NCI-H524 treated with DMSO at 0.1 percent for 48 hours (cell line): ENCODE data around the gene RBFOX1.

Source experiments
- DNase-seq: peaks from one replicate; lab custom pipeline; 2025; lab: John Stamatoyannopoulos, UW

The RBFOX1 gene

DNA sequence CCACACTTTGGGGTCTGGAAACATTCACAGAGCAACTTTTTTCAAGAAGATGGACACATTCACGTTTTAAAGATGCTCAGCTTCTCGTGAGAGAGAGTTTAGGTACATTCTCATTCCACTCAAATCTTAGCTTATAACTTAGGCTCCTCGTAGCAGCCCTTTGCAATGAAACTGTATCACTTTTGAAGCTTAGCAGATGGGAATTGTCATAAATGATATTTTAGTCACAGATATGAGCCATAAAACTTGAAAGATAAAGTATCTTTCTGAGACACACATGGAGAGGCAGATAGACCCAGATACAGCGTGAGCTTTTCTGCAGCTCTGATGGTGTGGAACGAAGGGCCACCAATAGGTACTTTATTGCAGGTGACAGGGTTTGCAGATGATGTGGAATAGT lies 41.1 kb downstream of the RBFOX1 start:
- no peak for DNase-seq

- DNase-seq, result no peak
Observed at GRCh38 chr16:7374614-7375174, 42.0 kb downstream of the RBFOX1 start.

DNA sequence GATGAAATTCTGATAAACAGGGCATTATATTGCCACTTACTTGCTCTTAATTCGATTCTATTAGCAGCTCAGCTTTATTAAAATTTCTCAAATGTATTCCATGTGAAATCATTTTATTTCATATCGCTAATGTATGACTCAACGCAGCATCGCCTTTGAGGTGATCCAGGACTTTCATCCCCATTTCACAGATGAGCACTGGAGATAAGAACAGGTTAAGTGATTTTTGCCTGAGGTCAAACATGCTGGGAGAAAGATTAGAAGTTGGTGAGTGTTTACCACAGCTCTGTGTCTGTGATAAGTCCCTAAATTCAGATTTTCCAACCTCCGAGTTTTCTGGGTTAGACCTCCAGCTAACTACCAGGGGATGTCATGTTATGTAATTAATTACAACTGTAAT lies 43.6 kb downstream of the RBFOX1 start:
- no peak for DNase-seq

- no peak for DNase-seq
Observed at GRCh38 chr16:7377231-7377630, 44.6 kb downstream of the RBFOX1 start.

GRCh38 chr16:7378024-7378695 lies 45.5 kb downstream of the RBFOX1 start:
- no peak for DNase-seq

DNA sequence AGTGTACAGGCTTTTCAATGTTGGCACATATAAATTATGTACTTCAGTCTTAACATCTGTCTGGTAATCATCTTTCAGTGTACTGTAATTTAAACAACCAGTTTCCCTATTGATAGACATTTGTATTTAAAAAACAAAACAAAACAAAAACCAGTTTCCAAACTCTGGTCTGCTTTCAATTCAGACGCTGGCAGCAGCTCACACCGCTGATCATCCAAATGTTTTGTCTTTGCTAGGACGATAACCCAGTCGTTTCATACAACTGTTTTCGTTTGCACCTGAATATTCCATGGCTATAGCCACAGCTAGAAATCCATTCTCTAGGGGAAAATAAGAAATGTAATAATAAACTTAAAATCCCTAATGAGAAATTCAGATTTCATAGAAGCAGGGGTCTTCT lies 47.8 kb downstream of the RBFOX1 start:
- no peak for DNase-seq

DNA sequence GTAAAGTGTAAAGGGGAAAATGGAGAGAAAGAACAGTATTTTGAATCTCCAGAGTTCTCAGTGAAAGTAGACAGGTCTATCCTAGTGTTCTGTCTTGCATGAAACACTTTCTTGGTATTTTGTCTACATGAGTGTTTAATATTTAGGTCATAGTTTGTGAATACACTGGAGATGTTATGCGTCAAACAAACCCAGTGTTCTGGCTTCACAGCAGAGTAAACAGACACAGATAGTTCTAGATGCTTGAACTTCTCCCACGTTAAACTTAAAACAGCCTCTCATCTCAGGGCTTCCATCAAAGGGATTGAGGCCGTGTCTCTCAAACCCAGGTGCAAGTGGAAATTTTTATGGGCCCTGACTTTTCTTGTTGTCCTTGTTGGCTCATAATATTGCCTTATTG lies 48.3 kb downstream of the RBFOX1 start:
- no peak for DNase-seq

DNA sequence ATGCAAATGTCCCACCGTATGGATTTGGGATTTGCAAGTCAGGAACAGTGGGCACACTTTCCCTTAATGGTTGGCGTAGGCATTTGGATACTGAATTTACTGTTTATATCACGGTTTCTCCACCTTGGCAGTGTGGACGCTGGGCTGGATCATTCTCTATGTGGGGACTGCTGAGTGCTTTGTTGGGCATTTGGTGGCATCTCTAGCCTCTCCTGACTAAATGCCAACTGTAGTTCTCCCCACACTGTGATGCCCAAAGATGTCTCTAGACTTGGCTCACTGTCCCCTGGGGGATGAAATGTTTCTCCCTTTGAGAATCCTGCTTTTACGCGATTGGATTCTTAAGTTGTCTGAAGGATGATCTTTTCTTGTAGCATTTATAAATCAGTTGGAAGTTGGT lies 49.0 kb downstream of the RBFOX1 start:
- DNase-seq, result no peak

- no peak for DNase-seq
Observed at GRCh38 chr16:7382521-7382920, 49.9 kb downstream of the RBFOX1 start.

DNA sequence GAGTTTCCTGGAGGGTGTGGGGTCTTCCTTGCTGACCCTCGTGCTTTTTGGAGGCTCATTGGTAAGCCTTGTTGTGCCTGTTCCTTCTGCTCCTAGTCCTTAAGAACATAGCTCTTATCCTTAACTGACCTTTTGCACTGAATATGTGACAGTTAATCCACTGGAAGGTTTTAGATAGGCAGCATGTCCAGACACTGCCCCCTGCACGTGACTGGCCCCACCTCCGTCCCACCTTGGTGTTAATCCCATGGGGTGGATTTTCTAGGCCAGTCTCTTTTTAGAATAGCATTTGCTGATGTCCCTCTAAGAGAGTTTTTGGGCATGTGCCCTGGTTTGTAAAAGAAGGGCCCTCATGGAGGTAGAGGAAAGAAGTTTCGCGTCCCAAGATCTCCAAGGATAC lies 58.3 kb downstream of the RBFOX1 start:
- DNase-seq, result no peak

- no peak for DNase-seq
Observed at GRCh38 chr16:7391694-7392093, 59.0 kb downstream of the RBFOX1 start.

- no peak for DNase-seq
Observed at GRCh38 chr16:7392206-7392605, 59.6 kb downstream of the RBFOX1 start.

DNA sequence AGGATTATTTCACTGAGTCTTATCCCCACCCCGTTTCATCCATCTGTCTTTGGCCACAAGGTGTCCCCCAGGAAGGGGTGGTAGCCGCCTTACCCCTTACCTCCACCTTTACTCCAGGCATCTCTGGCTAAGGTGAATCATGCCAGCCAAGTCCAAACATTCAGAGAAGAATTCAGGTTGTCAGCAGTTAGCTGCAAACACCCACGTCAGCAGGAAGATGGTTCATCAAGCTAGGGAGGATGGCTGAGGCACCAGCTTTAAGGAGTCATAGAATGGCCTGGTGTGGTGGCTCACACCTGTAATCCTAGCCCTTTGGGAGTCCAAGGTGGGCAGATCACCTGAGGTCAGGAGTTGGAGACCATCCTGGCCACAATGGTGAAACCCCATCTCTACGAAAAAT lies 61.0 kb downstream of the RBFOX1 start:
- no peak for DNase-seq

DNA sequence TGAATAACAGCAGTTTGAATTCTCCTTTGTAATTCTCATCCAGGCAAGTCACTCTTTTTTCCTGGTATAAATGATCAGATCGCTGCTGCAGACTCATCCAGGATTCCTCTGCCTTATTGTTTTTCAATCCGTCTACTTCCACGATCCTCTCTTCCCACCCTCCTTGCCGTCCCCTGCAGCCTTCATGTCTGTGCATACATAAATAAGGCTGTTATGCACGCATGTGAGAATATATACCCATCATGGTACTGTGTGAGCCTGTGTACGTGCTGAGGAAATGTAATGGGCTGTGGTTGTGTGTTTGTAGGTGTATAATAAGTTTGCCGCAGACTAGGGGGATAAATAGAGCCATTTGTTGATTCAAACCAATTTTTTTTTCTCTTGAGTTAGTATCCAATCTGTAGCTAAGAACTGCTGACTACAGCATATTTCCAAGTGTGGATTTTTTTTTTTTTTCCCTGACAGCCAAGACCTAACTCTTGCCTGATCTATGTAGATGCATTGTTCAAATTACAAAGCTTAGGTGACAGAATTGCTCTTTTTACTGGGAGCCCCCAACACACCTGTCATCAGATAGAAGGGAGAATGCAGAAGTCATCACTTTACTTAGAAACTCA lies 62.2 kb downstream of the RBFOX1 start:
- DNase-seq, result no peak

DNA sequence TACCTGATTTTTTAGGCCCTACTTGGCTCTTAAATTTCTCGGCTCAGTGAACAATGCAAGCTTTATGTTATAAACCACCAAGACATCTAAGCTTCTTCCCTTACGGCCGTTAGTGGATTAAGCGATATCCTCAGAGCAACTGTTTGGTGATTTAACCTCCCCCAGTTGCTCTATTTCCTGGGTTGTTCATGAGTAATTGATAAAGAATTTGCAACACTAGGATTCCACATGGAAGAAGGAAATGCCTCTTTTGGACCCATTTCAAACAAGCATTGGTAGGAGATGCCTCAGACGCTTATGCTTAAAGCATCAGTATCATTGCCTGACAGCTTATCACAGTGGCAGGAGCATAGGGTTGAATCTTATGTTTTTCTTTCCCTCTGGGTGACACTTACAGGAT lies 65.3 kb downstream of the RBFOX1 start:
- no peak for DNase-seq

DNA sequence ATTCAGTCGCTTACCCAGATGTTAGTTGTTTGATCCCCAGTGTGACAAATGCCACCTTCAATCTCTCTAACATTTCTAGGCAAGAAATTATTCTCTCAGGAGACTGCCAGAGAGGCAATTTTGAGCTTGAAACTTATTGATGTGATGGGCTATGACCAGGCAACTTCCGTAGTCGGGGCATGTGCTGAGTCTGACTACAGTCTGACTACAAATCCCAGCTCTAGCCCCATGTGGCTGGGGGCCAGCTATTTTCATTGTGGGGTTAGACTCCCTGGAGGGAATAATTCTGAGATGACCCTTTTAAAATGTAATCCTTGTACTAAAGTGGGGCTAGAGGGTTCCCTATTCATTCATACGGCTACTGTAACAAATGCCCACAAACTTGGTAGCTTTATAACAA lies 65.9 kb downstream of the RBFOX1 start:
- no peak for DNase-seq

DNA sequence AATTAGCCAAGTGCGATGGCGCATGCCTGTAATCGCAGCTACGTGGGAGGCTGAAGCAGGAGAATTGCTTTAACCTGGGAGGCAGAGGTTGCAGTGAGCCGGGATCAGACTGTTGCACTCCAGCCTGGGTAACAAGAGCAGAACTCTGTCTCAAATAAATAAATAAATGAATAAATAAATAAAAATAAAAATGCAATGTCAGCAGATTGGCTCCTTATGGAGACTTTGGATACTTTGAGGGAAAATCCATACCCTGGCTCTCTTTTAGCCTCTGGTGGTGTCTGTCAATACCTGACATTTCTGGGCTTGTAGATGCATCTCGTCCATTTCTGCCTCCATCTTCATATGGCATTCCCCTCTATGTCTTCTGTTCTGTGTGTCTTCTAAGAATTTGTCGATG lies 66.7 kb downstream of the RBFOX1 start:
- no peak for DNase-seq

DNA sequence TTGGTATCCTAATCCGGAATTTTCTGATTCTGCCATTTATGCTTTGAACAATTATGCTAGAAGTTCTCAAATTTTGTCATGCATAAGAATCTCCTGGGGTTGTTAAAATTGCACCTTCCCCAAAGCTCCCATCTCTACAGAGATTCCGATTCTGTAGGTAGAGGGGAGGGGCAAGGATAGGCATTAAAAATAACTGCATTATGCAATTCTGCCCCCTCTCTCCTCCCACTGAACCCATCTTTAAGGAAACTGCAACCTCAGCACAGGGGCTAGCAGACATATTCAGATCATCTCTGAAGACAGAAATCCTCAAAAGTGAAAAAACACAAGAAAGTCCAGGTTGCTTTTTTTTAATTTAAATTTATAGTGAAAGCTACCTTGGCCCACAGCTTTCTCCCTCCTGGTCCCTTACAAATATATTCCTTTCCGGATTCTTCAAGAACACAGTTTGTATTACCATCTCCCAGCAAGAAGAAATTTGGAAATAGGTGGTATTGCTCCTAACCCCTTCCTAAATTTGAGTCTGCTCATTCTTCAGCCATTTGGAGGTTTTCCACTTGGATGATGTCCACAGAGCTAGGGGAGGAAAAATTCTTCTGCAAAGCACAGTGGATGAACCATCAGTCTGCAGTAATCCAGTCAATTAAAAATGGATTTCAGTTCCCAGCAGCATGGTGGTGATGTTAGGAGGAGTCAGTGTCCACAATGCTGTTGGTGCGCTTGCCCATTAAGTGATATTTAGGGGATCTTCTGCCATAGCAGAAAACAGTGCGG lies 67.7 kb downstream of the RBFOX1 start:
- DNase-seq, result no peak

GRCh38 chr16:7404217-7404616 lies 71.6 kb downstream of the RBFOX1 start:
- DNase-seq, result no peak

DNA sequence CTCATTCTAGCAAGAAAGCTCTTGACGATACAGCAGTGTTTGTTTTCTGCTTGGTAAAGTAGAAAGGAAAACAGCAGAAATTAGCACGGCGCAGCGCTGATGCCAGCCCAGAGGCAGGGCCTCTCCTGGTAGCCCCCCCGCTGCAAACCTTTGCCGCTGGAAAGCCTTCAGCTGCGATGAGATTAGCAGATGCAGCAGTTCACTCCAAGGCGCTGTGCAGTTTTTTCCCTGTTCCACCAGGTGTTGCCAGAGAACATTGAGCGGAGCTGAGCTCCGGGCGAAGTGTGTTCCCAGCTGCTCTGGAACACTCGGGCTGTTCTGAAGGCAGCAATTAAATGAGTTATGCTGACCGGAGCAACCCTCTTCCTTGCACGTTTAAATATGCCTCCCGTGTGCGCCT lies 72.5 kb downstream of the RBFOX1 start:
- DNase-seq, result no peak

- no peak for DNase-seq
Observed at GRCh38 chr16:7408700-7409365, 76.2 kb downstream of the RBFOX1 start.

GRCh38 chr16:7419441-7419840 lies 86.8 kb downstream of the RBFOX1 start:
- DNase-seq, result no peak

- no peak for DNase-seq
Observed at GRCh38 chr16:7420079-7420478, 87.4 kb downstream of the RBFOX1 start.
